Sigmoid colon (tissue), 4 donors: ENCODE data around the gene GPR42.

ENCODE experiments used
- CTCF ChIP-seq, 4 experiments: fragments of 450-650 bp in 3 of 4; fragments of 200-600 bp in 1 of 4; IDR thresholded peaks; one replicate each; pipeline ENCODE4 v1.5.1; 2016 to 2019; ENCODE audit warnings: antibody characterized with exemption in 4 of 4, mild to moderate bottlenecking in 3 of 4, moderate library complexity in 2 of 4
- POLR2A ChIP-seq, 2 donors: fragments of 450-650 bp; IDR thresholded peaks; one replicate each; pipeline ENCODE4 v1.6.1; 2016; ENCODE audit warnings: antibody characterized with exemption in 2 of 2, mild to moderate bottlenecking in 2 of 2, moderate library complexity in 2 of 2
- POLR2AphosphoS5 ChIP-seq, 4 donors: sonication (generic); formaldehyde crosslinking; IDR thresholded peaks; one replicate each; pipeline ENCODE4 v1.6.1; 2017; ENCODE audit warnings: antibody characterized with exemption in 4 of 4

GRCh38 chr19:35360880-35361420, 9.9 kb upstream of the GPR42 start:
- TF ChIP-seq POLR2AphosphoS5 (IDR thresholded peaks at IDR 0.05) (no peak), POLR2A (IDR thresholded peaks at IDR 0.05) (no peak), CTCF (IDR thresholded peaks at IDR 0.05) (no peak)
